ENCODE data around the gene SFMBT2.

The SFMBT2 gene

DNA sequence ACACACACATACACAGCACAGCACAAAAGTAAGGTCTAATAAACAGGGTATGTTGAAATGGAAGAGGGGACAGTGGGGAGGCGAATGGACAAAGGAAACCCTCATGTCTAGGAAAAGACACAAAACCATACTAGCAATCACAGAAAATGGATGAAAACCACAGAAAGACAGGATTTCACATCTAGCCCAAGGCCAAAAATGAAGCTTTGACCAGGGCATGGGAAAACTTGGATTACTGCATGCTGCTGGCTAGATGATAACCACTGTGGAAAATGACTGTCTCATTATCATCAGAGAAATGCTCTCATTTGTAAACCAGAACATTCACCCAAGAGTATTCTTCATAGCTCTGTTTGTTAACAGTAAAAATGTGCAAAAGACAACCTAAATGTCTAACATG lies 88.2 kb downstream of the SFMBT2 start:
- TF ChIP-seq, protein P1, sequence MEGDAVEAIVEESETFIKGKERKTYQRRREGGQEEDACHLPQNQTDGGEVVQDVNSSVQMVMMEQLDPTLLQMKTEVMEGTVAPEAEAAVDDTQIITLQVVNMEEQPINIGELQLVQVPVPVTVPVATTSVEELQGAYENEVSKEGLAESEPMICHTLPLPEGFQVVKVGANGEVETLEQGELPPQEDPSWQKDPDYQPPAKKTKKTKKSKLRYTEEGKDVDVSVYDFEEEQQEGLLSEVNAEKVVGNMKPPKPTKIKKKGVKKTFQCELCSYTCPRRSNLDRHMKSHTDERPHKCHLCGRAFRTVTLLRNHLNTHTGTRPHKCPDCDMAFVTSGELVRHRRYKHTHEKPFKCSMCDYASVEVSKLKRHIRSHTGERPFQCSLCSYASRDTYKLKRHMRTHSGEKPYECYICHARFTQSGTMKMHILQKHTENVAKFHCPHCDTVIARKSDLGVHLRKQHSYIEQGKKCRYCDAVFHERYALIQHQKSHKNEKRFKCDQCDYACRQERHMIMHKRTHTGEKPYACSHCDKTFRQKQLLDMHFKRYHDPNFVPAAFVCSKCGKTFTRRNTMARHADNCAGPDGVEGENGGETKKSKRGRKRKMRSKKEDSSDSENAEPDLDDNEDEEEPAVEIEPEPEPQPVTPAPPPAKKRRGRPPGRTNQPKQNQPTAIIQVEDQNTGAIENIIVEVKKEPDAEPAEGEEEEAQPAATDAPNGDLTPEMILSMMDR (IDR thresholded peaks at IDR 0.05): no peak

DNA sequence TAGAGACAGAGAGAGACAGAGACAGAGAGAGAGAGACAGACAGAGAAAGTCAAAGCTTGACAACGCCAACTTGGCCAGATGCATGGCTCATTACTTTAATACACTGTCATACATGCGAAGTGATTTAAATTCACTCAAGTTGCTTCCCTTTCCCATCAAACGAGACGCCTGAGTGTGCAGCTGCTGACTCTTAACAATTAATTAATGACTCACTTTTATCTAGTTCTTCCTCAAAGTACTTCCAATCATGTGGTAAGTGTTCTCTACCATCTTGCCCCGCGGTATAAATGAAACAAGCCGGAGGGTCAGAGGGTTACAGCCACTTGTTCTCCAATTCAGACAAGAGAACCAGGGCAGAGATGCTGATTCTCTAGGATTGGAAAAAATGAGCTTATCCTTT lies 90.8 kb downstream of the SFMBT2 start:
- TF ChIP-seq, protein P1 (IDR thresholded peaks at IDR 0.05): no peak

DNA sequence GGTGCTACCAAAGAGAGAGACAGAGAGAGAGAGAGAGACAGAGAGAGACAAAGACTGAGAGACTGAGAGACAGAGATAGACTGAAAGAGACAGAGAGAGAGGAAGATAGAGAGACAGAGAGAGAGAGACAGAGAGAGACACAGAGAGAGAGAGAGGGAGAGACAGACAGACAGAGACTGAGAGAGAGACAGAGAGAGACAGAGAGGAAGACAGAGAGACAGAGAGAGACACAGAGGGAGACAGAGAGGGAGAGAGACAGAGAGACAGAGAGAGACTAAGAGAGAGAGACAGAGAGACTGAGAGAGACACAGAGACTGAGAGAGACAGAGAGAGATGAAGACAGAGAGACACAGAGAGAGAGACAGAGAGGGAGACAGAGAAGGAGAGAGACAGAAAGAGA lies 91.2 kb downstream of the SFMBT2 start:
- TF ChIP-seq, protein P1 (IDR thresholded peaks at IDR 0.05): no peak

DNA sequence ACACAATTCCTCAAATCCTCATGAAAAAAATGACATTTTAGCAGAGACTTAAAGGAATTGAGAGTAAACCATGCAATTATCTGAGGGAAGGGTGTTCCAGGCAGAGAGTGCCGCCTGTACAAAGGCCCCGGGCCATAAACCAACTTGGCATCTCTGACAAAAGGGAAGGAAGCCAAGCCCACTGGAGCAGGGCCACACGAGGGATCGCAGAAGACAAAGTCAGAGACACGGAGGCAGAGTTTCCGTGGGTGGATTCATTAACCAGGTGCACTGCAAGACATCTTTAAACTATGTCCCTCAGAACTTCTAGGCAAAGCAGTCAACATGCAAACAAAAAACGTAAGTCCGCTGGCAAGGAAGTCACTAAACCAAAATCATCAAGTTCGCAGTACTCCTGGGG lies 92.0 kb downstream of the SFMBT2 start:
- TF ChIP-seq, protein P1 (IDR thresholded peaks at IDR 0.05): no peak

DNA sequence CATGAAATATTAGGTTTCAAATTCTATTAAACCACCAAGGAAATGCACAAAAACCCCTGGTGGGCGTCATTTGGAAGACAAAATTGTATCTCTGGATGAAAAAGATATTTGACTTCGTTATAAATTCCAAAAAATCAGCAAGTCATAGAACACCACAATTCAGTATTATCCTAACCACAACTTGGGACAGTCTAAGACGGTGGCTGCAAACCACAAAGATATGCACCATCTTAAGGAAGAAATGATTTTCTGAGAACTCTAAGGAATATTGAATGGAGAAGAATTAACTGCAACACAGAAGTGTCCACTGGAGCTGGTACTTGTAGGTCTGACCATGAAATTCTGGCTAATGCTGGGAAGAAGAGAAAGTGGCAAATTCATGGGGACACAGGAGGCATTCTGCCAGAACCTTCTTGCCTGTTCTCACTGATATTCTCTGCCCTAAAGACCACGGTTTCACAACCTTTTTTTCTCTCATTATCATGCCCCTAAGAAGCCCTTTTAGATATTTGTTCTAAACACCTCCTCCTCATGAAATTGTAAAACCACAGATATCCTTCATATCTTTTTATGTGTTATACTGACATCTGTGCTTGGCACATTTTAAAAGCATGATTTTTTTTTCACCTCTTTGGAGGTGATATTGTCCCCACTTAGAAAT lies 92.9 kb downstream of the SFMBT2 start:
- TF ChIP-seq, protein P1 (IDR thresholded peaks at IDR 0.05): no peak

DNA sequence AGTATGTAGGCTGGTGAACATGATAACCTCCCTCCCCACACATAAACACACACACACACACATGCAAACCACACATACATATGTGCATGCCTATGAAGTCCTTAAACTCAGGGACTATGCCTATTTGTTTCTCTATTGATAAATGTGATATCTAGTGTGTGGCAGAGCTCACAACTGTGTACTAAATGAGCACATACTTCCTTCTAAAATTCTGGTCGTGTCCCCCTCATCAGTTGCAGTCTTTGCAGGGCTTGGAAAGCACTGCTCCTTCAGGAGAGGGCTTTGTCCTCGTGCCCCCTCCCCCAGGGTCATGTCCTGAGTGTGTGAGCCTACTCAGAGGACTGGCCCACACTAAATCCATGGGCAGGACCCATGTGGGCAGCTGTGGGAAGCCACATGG lies 94.0 kb downstream of the SFMBT2 start:
- TF ChIP-seq, protein P1 (IDR thresholded peaks at IDR 0.05): no peak

DNA sequence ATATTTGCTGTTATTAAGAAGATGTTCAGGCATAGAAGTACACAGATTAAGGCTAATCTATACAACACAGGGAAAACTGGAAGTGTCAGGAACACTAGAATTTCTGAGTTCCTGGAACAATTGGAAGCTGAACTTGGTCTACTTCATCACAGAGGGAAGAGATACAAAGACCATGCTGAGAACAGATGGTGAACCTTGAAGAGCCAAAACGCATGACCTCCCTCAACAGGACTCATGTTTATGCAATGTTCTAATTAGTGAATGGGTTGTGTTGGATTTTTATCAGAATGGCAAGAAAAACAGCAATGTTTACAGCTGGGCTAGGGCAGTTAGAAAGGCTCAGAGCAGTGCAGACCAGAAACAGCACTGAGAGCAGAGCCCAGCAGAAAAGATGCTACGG lies 94.9 kb downstream of the SFMBT2 start:
- TF ChIP-seq, protein P1 (IDR thresholded peaks at IDR 0.05): no peak

DNA sequence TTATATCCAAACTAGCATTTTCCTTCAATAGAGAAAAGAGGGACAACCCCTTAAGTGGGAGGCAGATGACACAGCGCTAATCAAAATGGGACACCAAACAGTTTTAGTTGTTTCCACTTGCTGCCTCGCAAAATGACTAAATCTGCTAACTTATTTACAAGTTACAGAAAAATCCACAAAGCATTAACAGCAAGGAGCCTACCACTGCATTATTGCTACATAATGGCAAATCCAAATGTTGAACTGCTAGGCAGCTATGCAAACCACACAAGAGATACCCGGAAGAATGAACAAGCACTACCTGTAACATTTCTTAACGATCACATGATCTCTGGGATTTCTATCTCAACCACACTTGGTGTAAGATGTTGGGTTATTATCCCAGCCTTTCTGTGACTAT lies 96.7 kb downstream of the SFMBT2 start:
- TF ChIP-seq, protein P1 (IDR thresholded peaks at IDR 0.05): no peak

Data from LNCAP (cell line).